NCI-H345 (cell line): ENCODE data around the gene SDHAF3.
"Not testable (repeated sequence)": the region's sequence is repeated elsewhere in the genome, so short reads cannot be mapped to it uniquely, and the experiment has no call there.

Source experiments
- DNase-seq: peaks from one replicate; lab custom pipeline; 2025; lab: John Stamatoyannopoulos, UW

SDHAF3 gene

GRCh38 chr7:97117372-97118188, at the start of gene SDHAF3:
Gene SDHAF3, plus strand, starts transcription at chr7:97117698. Its CDS starts 26 bp downstream, at chr7:97117724.
- DNase-seq, result peak; percentile 99

- DNase-seq, result not testable (repeated sequence)
These were observed 45.5 kb upstream of the SDHAF3 start for GRCh38 chr7:97072025-97072424.

- no peak for DNase-seq
These were observed 41.6 kb upstream of the SDHAF3 start for GRCh38 chr7:97075928-97076327.

- no peak for DNase-seq
These were observed 39.2 kb upstream of the SDHAF3 start for GRCh38 chr7:97078023-97078969.

- no peak for DNase-seq
These were observed 38.2 kb upstream of the SDHAF3 start for GRCh38 chr7:97079300-97079699.

- no peak for DNase-seq
These were observed 35.8 kb upstream of the SDHAF3 start for GRCh38 chr7:97081521-97082300.

- no peak for DNase-seq
These were observed 29.1 kb upstream of the SDHAF3 start for GRCh38 chr7:97088364-97088763.

- no peak for DNase-seq
These were observed 27.7 kb upstream of the SDHAF3 start for GRCh38 chr7:97089771-97090170.

GRCh38 chr7:97090761-97091353, 26.6 kb upstream of the SDHAF3 start:
- DNase-seq, result no peak

GRCh38 chr7:97094284-97094930, 23.1 kb upstream of the SDHAF3 start:
- DNase-seq, result no peak

GRCh38 chr7:97096037-97096436, 21.5 kb upstream of the SDHAF3 start:
- no peak for DNase-seq

GRCh38 chr7:97096661-97097060, 20.8 kb upstream of the SDHAF3 start:
- no peak for DNase-seq

GRCh38 chr7:97104719-97105238, 12.7 kb upstream of the SDHAF3 start:
- DNase-seq, result peak; percentile 84

GRCh38 chr7:97107192-97107800, 10.2 kb upstream of the SDHAF3 start:
- DNase-seq, result no peak

- DNase-seq, result no peak
These were observed 1.2 kb upstream of the SDHAF3 start for GRCh38 chr7:97116308-97116707.

- no peak for DNase-seq
These were observed 495 bp upstream of the SDHAF3 start for GRCh38 chr7:97117035-97117371.

GRCh38 chr7:97118306-97118917, 914 bp downstream of the SDHAF3 start:
- DNase-seq, result no peak

GRCh38 chr7:97119747-97120146, 2.2 kb downstream of the SDHAF3 start:
- DNase-seq, result no peak

GRCh38 chr7:97120713-97121457, 3.4 kb downstream of the SDHAF3 start:
- DNase-seq, result no peak
